ENCODE measurements around the gene TMEM247. TPM values are rescaled to one million over a fixed set of nuclear protein-coding genes. Genes with fewer than 3 reads are reported as not detected.

Gene TMEM247
- total RNA-seq, result not detected

DNA sequence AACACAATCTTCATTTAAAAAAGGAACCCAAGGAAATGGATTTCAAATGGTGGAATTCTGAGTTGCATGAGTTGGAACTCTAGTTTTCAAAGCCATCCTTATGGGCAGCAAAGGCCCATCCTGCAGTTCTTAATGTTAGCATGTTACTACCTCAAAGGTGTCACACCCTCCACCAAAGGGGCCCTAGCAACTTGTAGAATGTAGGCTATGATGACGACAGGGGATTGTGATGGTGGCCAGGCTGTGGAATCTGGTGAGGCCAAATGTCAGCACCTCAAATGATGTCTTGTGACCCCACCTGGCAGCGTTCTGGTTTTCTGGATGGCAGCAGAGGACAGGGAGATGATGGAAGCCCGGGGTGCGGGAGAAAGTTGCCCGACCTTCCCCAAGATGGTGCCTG, at the start of gene TMEM247:
TMEM247 (plus strand) TSS at position 301 of the 400 bp plus-strand sequence.
- DNase-seq, result no peak
- Mint-ChIP-seq H3K27me3 (ENCODE audit: low read depth) (no peaks in the 10 kb centered on the region), H3K4me1 (ENCODE audit: low read depth) (peaks cover 29% of the 10 kb centered on the region), H3K9me3 (peaks cover 14% of the 10 kb centered on the region), H3K36me3 (ENCODE audit: low read depth) (peaks cover 5% of the 10 kb centered on the region), H3K4me3 (no peak within 1 kb of the TSS), H3K27ac (no peak within 1 kb of the TSS)
- intact Hi-C loops (cut with micrococcal nuclease), result no loop called here
- CTCF ChIA-PET, result no interaction called here

- no peak overlapping the region for H3K27ac Mint-ChIP-seq
- intact Hi-C loops (cut with micrococcal nuclease), result no loop called here
- peaks cover 4% of the 10 kb centered on the region for H3K9me3 Mint-ChIP-seq
- CTCF ChIA-PET, result interaction anchor here (0.6 to 1.1 kb wide), 2 partner anchors 26 to 45 kb away, joined by 3 read pairs; no protein-coding TSS in a partner anchor
- no peak for DNase-seq
- no peaks in the 10 kb centered on the region for H3K36me3 Mint-ChIP-seq (ENCODE audit: low read depth)
- H3K4me1 Mint-ChIP-seq (ENCODE audit: low read depth), result peaks cover 28% of the 10 kb centered on the region
- H3K27me3 Mint-ChIP-seq (ENCODE audit: low read depth), result no peaks in the 10 kb centered on the region
- no peak overlapping the region for H3K4me3 Mint-ChIP-seq
Measured at GRCh38 chr2:46430413-46430812, 49.0 kb upstream of the TMEM247 start.

DNA sequence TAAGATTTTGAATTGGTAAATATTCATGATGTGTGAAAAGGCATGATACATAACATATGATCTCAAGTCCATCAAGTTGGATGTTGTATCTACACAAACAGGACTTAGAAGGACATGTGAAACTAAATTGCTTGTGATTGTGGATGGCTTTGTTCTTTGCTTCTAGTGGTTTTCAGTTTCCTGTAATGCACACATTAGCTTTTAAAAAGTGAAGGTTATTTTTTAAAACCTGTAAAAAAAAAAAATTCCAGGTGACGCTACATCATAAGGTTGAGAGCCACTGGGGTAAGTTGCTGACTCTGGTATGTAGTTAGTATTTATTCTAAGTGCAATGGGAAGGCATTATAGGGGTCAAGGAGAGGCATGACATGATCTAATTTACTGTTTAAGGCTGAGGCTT, 48.4 kb upstream of the TMEM247 start:
- Mint-ChIP-seq H3K9me3 (peaks cover 4% of the 10 kb centered on the region), H3K4me1 (ENCODE audit: low read depth) (peaks cover 28% of the 10 kb centered on the region), H3K36me3 (ENCODE audit: low read depth) (no peaks in the 10 kb centered on the region), H3K27ac (no peak overlapping the region), H3K4me3 (no peak overlapping the region), H3K27me3 (ENCODE audit: low read depth) (no peaks in the 10 kb centered on the region)
- DNase-seq, result no peak
- CTCF ChIA-PET, result interaction anchor here (0.6 to 1.1 kb wide), 3 partner anchors 25 to 304 kb away, joined by 3 read pairs; no protein-coding TSS in a partner anchor
- intact Hi-C loops (cut with micrococcal nuclease), result no loop called here

DNA sequence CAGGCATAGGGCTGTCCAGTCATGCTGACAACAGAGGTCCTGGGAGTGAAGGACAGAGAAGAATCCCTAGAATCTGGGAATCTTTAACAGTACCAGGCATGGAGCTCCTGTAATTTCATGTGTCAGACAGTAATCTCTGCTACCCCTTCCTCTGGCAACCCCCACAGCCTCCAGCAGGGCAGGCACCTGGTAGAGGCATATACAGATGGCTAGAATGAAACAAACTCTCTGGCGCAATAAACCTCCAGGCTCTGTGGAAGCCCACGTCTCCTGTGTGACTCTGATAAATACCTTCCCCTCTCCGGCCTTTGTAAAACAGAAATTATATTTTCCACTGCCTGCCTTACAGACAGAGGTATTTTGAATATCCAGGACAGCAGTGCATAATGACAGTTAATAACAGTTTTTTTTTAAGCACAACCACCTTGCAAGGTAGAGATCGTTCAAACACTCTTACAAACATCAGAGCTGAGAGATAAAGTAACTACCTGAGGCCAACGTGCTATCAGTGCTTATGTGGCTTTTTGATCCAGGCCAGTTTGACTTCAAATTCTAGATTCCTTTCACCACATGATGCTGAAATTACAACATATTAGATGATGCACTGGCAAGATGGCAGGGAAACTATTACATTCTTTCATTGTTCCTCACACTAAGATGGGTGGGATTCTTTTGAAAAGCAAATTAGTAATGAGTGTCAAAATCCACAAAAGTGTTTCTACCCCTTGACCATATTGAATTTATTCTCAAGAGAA, 47.7 kb upstream of the TMEM247 start:
- Mint-ChIP-seq H3K36me3 (ENCODE audit: low read depth) (no peaks in the 10 kb centered on the region), H3K27me3 (ENCODE audit: low read depth) (no peaks in the 10 kb centered on the region), H3K4me1 (ENCODE audit: low read depth) (peaks cover 28% of the 10 kb centered on the region), H3K27ac (no peak overlapping the region), H3K9me3 (peaks cover 4% of the 10 kb centered on the region), H3K4me3 (no peak overlapping the region)
- DNase-seq, result no peak
- intact Hi-C loops (cut with micrococcal nuclease), result no loop called here
- CTCF ChIA-PET, result interaction anchor here (0.6 kb wide), 1 partner anchor 305 kb away, joined by 3 read pairs; no protein-coding TSS in a partner anchor

DNA sequence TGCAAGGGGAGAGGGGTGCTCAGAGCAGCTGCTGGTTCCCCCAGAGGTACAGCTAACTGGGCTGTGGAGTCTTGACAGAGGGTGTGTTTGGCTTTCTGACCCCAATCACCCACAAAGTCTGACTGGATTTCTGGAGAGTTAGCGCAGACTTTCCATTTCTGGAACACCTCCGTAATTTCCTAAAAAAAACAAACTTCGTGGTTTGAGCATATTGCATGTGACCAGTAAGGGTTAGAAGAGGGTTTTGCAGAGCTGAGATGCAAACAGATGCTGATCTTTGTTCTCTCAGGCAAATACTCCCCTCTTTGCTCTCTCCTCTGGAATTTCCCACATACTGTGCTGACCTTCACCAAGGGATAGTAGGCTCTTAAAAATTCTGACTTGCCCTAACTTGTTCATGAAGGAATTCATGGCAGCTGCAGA, 44.5 kb upstream of the TMEM247 start:
- H3K36me3 Mint-ChIP-seq (ENCODE audit: low read depth), result no peaks in the 10 kb centered on the region
- DNase-seq, result no peak
- no peak overlapping the region for H3K4me3 Mint-ChIP-seq
- H3K9me3 Mint-ChIP-seq, result peaks cover 2% of the 10 kb centered on the region
- H3K27ac Mint-ChIP-seq, result no peak overlapping the region
- CTCF ChIA-PET, result interaction anchor here (0.7 kb wide), 1 partner anchor 34 kb away, joined by 4 read pairs; no protein-coding TSS in a partner anchor
- intact Hi-C loops (cut with micrococcal nuclease), result no loop called here
- peaks cover 41% of the 10 kb centered on the region for H3K4me1 Mint-ChIP-seq (ENCODE audit: low read depth)
- H3K27me3 Mint-ChIP-seq (ENCODE audit: low read depth), result no peaks in the 10 kb centered on the region

DNA sequence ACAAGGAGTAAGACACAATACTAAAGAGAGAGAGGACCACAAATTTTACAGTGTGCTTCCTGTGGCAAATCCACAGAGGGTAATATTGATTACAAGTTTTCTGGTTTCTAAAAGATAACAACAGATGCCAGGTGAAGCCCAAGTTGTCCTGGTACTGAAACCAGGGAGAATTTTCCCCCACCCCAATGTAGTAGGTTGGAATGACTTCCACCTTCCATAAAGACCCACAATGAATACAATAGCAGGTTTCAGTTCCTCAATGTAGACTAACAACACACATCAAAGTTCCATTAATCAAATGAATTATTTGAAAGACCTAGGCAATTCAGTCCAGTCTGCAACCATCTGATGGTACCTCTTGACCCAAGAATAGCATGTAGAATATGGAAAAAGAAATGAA, 44.0 kb upstream of the TMEM247 start:
- intact Hi-C loops (cut with micrococcal nuclease), result no loop called here
- Mint-ChIP-seq H3K4me3 (no peak overlapping the region), H3K27me3 (ENCODE audit: low read depth) (no peaks in the 10 kb centered on the region), H3K9me3 (no peaks in the 10 kb centered on the region), H3K36me3 (ENCODE audit: low read depth) (no peaks in the 10 kb centered on the region), H3K27ac (no peak overlapping the region), H3K4me1 (ENCODE audit: low read depth) (peaks cover 46% of the 10 kb centered on the region)
- DNase-seq, result no peak
- CTCF ChIA-PET, result interaction anchor here (0.7 kb wide), 1 partner anchor 34 kb away, joined by 4 read pairs; no protein-coding TSS in a partner anchor

DNA sequence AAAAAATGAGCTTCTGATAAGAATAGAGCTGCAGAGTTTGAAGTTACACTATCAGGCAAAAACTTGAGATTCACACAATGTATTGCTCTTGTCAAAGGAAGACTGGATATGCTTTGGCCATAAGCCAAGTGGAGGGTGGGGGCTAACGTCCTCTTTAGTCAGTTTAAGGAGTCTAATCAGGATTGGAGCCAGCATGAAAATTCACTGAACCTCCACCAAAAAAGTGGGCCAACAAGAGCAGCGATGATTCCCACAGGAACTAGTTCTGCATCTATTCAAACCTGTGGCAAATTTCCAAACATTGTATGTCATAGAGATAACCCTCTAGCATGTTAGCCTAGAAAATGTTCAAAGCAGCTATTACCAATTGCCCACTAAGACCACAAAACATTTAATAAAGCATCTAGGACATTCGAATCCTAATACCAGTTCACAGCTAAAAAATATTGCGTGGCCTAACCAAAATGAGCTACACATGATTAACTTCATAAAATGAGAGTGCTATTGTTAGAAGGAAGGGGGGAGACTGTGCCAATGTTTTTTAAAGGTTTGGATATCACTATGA, 43.5 kb upstream of the TMEM247 start:
- H3K4me3 Mint-ChIP-seq, result no peak overlapping the region
- no peaks in the 10 kb centered on the region for H3K36me3 Mint-ChIP-seq (ENCODE audit: low read depth)
- DNase-seq, result no peak
- no peak overlapping the region for H3K27ac Mint-ChIP-seq
- H3K27me3 Mint-ChIP-seq (ENCODE audit: low read depth), result no peaks in the 10 kb centered on the region
- CTCF ChIA-PET, result interaction anchor here (0.6 kb wide), 1 partner anchor 243 kb away, joined by 4 read pairs; no protein-coding TSS in a partner anchor
- intact Hi-C loops (cut with micrococcal nuclease), result no loop called here
- no peaks in the 10 kb centered on the region for H3K9me3 Mint-ChIP-seq
- peaks cover 44% of the 10 kb centered on the region for H3K4me1 Mint-ChIP-seq (ENCODE audit: low read depth)

GRCh38 chr2:46436800-46437199, 42.6 kb upstream of the TMEM247 start:
- Mint-ChIP-seq H3K27ac (no peak overlapping the region), H3K9me3 (no peaks in the 10 kb centered on the region), H3K4me3 (no peak overlapping the region), H3K4me1 (ENCODE audit: low read depth) (peaks cover 35% of the 10 kb centered on the region), H3K36me3 (ENCODE audit: low read depth) (no peaks in the 10 kb centered on the region), H3K27me3 (ENCODE audit: low read depth) (no peaks in the 10 kb centered on the region)
- CTCF ChIA-PET, result interaction anchor here (0.6 kb wide), 1 partner anchor 666 kb away, joined by 3 read pairs; no protein-coding TSS in a partner anchor
- intact Hi-C loops (cut with micrococcal nuclease), result no loop called here
- no peak for DNase-seq

DNA sequence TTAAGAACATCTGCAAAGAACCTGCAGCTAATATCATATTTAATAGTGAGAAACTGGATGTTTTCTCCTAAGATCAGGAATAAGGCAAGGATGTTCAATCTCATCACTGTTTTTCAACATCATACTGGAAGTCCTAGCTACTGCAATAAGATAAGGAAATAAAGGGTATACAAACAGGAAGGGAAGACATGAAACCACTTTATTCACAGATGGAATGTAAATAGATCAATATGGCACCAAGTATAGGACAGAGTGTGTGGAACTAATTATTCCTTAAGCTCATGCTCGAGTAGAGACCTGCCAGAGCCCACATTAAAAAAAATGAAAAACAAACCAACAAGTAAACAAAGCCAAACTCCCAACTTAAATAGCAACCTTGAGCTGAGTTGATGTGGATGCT, 41.3 kb upstream of the TMEM247 start:
- Mint-ChIP-seq H3K4me3 (no peak overlapping the region), H3K9me3 (no peaks in the 10 kb centered on the region), H3K36me3 (ENCODE audit: low read depth) (no peaks in the 10 kb centered on the region), H3K4me1 (ENCODE audit: low read depth) (peaks cover 23% of the 10 kb centered on the region), H3K27ac (no peak overlapping the region), H3K27me3 (ENCODE audit: low read depth) (no peaks in the 10 kb centered on the region)
- no peak for DNase-seq
- CTCF ChIA-PET, result interaction anchor here (0.5 to 0.7 kb wide), 2 partner anchors 15 to 213 kb away, joined by 3 read pairs; no protein-coding TSS in a partner anchor
- intact Hi-C loops (cut with micrococcal nuclease), result no loop called here

DNA sequence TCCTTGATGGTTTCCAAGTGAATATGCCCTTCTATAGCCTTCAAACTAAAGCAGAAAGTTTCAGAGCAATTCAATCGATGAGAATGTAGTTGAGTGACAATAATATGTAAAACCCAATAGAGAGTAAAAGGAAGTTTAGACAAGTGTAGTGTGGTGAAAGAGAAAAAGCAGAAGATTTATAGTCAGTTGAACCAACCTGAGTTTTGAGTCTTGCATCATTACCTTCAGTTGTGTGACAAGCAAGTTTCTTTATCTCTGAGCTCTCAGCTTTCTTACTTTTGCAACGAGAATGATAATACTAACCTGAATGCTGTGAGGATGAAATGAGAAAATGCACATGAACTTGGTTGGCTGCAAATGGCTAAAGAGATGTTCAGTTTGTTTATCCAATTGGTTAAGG, 40.6 kb upstream of the TMEM247 start:
- DNase-seq, result no peak
- H3K36me3 Mint-ChIP-seq (ENCODE audit: low read depth), result no peaks in the 10 kb centered on the region
- peaks cover 19% of the 10 kb centered on the region for H3K4me1 Mint-ChIP-seq (ENCODE audit: low read depth)
- no peak overlapping the region for H3K4me3 Mint-ChIP-seq
- CTCF ChIA-PET, result no interaction called here
- no peaks in the 10 kb centered on the region for H3K27me3 Mint-ChIP-seq (ENCODE audit: low read depth)
- intact Hi-C loops (cut with micrococcal nuclease), result no loop called here
- H3K9me3 Mint-ChIP-seq, result no peaks in the 10 kb centered on the region
- H3K27ac Mint-ChIP-seq, result no peak overlapping the region

- intact Hi-C loops (cut with micrococcal nuclease), result no loop called here
- Mint-ChIP-seq H3K27me3 (ENCODE audit: low read depth) (no peaks in the 10 kb centered on the region), H3K36me3 (ENCODE audit: low read depth) (no peaks in the 10 kb centered on the region), H3K9me3 (no peaks in the 10 kb centered on the region), H3K4me1 (ENCODE audit: low read depth) (peaks cover 19% of the 10 kb centered on the region), H3K27ac (no peak overlapping the region), H3K4me3 (no peak overlapping the region)
- CTCF ChIA-PET, result interaction anchor here (1.0 kb wide), 1 partner anchor 76 kb away, joined by 5 read pairs; no protein-coding TSS in a partner anchor
- no peak for DNase-seq
Measured at GRCh38 chr2:46439582-46439981, 39.8 kb upstream of the TMEM247 start.

DNA sequence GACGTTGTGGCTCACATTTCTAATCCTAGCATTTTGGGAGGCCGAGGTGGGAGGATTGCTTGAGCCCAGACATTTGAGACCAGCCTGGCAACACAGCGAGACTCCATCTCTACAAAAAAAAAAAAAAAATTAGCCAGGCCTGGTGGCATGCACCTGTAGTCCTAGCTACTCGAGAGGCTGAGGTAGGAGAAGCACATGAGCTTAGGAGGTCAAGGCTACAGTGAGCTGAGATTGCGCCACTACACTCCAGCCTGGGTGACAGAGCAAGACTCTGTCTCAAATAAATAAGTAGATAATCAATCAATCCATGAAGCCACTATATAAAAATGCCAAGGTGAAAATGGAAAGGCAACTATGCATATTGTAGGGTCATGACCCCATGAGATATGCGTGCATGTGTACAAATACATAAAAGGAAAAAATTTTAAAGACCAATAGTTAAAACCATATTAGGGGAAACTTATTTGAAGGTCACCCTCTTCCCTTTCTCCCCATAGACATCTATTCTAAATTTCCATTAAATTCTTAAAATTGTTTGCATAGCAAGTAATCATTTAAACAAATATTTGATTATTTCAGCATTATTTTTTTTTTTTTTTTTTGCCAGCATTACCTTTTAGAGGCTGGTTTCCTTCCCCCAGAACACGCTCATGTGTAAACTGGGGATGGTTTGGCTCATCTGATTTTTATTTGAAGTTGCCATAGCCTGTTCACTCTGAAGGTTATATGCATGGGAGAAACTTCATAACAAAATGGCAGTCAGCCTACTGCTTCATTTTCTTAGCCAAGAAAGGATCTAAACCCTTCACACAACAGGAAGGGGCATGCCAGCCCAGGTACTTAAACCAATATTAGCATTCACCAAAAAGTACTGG, 37.3 kb upstream of the TMEM247 start:
- Mint-ChIP-seq H3K4me1 (ENCODE audit: low read depth) (peaks cover 19% of the 10 kb centered on the region), H3K36me3 (ENCODE audit: low read depth) (no peaks in the 10 kb centered on the region), H3K27ac (no peak overlapping the region), H3K9me3 (peaks cover 3% of the 10 kb centered on the region), H3K4me3 (no peak overlapping the region), H3K27me3 (ENCODE audit: low read depth) (no peaks in the 10 kb centered on the region)
- intact Hi-C loops (cut with micrococcal nuclease), result no loop called here
- CTCF ChIA-PET, result interaction anchor here (0.6 kb wide), 1 partner anchor 34 kb away, joined by 3 read pairs; no protein-coding TSS in a partner anchor
- DNase-seq, result no peak
